OCI-LY1 (cell line): ENCODE measurements around the gene SLC2A5.

Experiments
- CTCF ChIP-seq: fragments of 200-600 bp; sonication (generic), shearing (Covaris generic); IDR thresholded peaks from 2 replicates; pipeline ENCODE4 v1.5.1; 2017; ENCODE audit warnings: mild to moderate bottlenecking, antibody characterized with exemption, low read length, moderate library complexity, mixed read lengths
- EZH2 ChIP-seq: fragments of 200-600 bp; sonication (generic), shearing (Covaris generic); IDR thresholded peaks from 2 replicates; pipeline ENCODE4 v1.8.0; 2017; ENCODE audit warnings: borderline replicate concordance, mixed run types, mild to moderate bottlenecking, antibody characterized with exemption, low read length, moderate library complexity, mixed read lengths

- no peak for TF ChIP-seq CTCF
- TF ChIP-seq EZH2 = no peak
Measured at GRCh38 chr1:9115351-9116205, 46.1 kb upstream of the SLC2A5 start.
